Urothelium cell line (cell line): ENCODE data around the gene MRPS26.
A peak's percentile ranks its signal among the peaks of the same experiment; 100 is the strongest.
"Not testable (repeated sequence)": the region's sequence is repeated elsewhere in the genome, so short reads cannot be mapped to it uniquely, and the experiment has no call there.

Source experiments
- DNase-seq: peaks from one replicate; pipeline ENCODE4 v3.0.0; 2011; ENCODE audit warnings: low spot score, mixed read lengths
- FAIRE-seq: peaks from 2 replicates; lab custom pipeline; 2011; peaks lifted over from hg19 to GRCh38; lab: Jason Lieb, UNC

Gene MRPS26

GRCh38 chr20:3045816-3046676, at the start of gene MRPS26:
Gene MRPS26, plus strand, starts transcription at chr20:3046052. Its CDS starts 17 bp downstream, at chr20:3046069.
- DNase-seq, result peak; percentile 93

GRCh38 chr20:2998728-2999127, 47.1 kb upstream of the MRPS26 start:
- no peak for FAIRE-seq
- DNase-seq, result no peak

More at GRCh38 chr20:3045816-3046676, at the start of gene MRPS26:
- FAIRE-seq, result peak; percentile 66

DNA sequence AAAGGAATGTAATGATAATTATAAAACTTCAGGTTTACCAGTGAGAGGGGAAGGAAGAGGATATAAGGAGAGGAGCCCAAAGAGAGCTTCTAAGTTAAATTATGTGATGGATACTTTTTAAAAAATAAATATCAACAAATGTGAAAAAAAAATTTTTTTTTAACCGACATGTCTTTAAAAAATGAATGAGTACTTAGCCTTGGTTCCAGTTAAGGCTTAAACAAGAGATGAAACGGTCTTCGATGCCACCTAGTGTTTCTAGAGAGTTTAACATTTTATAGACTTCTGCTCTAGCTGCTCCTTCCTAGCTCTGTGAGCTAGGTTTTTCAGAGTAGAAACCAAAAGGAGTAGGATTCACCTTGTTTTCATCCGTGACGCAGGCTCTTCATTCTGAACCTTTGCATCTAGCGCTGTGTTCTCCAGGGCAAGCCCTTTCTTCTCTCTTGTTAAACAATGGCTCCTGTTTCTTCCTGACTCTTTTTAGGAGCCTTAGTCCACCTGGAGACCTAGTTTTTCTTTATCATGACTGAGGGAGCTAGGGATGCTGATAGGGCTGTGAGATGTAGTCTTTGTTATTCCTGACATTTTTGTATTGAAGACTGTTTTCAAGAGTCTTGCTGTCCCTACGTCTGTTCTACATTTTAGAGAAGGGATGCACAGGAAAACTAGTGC, 44.9 kb upstream of the MRPS26 start:
- peak; percentile 39 for DNase-seq
- FAIRE-seq, result no peak

GRCh38 chr20:3003416-3003815, 42.4 kb upstream of the MRPS26 start:
- FAIRE-seq, result no peak
- DNase-seq, result no peak

DNA sequence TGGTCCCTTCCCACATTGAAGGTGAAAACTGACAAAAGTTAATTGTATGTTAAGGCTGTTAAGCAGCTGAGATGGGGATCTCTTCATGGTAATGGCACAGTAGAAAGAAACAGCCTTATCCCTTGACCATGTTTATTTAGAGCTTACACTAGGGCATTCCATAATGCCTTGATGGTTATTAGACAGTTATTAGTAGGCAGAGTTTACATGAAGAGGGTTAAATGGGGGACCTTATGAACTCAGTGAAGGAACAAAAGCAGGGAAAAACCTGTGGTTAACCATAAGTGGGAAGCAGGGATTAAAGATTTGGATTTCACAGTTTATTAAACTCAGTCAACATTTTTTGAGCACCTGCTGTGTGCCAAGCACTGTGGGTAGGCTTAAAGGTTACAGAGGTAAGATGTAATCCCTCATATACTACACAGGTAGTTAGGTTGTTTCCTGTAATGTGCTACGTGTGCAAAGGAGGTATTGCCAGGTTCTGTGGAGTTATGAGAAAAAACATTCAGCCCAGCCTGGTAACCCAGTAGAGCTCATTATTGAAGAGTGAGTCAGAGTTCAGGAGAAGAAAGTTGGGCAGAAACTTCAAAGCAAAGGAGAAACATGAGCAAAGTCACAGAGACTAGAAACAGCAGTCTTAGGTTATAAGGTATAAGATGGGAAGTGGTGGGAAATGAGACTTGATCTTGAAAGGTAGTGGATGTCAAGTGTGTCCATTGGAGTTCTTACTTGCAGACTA, 34.7 kb upstream of the MRPS26 start:
- DNase-seq (peak; percentile 9), FAIRE-seq (no peak)

DNA sequence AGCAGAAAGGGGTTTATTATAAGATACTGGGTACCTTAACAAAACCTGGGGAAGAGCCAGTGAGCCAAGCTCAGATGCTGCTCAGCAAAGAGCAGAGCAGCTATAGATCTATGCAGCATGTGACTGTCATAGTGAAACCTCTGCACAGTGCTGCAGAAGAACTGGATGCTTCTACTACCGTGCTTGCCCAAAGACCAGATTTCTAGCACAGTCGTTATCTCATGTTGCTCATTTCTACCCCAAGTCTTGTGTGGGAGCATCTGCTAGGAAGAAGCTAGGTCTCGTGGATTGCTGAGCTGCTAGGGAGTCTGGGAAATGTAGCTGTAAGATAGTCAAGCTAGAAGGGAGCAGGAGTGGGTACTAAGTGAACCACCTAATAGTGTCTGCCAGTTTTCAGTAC, 34.1 kb upstream of the MRPS26 start:
- DNase-seq (no peak), FAIRE-seq (no peak)

DNA sequence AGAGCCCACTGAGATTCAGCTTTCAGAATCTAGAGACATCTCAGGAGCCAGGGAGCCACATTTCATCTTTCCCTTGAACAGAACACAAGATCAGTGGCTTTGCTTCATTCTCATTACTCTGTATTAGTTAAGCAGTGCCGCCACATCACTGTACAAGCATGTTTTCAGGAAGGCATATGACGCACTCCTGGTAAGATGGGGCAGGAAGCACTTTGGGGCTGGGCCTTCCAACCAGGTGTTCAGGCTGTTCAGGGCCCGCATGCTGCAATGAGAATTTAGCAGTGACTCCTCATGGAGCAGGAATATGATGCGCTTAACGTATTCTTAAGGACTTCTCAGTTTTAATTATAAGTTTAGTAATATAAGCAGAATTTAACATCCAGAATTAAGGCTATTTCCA, 32.1 kb upstream of the MRPS26 start:
- FAIRE-seq (no peak), DNase-seq (no peak)

DNA sequence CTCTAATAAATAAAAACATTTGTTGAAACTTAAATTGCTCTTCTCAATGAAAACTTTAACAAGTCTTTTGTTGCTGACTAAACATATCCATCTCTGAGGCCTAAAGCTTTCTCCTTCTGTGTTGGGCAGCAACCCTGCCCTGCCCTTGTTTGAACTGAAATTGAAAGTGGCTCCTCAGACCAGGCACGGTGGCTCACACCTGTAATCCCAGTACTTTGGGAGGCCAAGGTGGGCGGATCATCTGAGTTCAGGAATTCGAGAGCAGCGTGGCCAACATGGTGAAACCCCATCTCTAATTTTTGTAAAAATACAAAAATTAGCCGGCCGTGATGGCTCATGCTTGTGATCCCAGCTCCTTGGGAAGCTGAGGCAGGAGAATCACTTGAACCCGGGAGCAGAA, 31.7 kb upstream of the MRPS26 start:
- no peak for DNase-seq
- FAIRE-seq, result no peak

GRCh38 chr20:3014662-3015061, 31.2 kb upstream of the MRPS26 start:
- FAIRE-seq, result no peak

DNA sequence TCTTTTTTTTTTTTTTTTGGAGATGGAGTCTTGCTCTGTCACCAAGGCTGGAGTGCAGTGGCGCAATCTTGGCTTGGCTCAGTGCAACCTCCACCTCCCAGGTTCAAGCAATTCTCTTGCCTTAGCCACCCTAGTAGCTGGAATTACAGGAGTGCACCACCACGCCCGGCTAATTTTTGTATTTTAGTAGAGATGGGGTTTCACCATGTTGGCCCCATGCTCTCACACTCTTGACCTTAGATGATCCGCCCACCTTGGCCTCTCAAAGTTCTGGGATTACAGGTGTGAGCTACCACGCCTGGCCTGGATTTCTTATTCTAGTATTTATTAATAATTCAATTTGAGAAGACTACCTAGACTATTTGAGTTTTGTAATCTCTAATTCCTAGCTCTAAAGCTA, 30.6 kb upstream of the MRPS26 start:
- not testable (repeated sequence) for FAIRE-seq, DNase-seq

More at GRCh38 chr20:3014662-3015061, 31.2 kb upstream of the MRPS26 start:
- DNase-seq, result no peak

DNA sequence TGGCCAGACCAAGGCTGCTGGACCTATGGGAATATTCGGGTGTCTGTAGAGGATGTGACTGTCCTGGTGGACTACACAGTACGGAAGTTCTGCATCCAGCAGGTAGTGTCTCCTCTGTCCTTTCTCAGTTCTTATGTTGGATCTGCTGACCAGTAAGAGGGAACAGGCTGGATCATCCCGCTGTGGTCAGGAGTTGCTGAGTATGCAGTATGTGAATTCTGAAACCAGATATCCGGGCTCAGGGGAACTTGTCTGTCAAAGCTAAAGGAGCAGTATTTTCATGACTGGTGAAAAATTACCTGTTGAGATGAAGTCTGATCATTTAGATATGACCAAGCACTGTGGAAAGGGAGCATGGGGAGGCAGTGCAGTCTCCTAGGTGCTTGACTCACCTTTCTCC, 24.5 kb upstream of the MRPS26 start:
- FAIRE-seq (no peak), DNase-seq (no peak)

GRCh38 chr20:3021777-3022176, 24.1 kb upstream of the MRPS26 start:
- FAIRE-seq (no peak), DNase-seq (no peak)

DNA sequence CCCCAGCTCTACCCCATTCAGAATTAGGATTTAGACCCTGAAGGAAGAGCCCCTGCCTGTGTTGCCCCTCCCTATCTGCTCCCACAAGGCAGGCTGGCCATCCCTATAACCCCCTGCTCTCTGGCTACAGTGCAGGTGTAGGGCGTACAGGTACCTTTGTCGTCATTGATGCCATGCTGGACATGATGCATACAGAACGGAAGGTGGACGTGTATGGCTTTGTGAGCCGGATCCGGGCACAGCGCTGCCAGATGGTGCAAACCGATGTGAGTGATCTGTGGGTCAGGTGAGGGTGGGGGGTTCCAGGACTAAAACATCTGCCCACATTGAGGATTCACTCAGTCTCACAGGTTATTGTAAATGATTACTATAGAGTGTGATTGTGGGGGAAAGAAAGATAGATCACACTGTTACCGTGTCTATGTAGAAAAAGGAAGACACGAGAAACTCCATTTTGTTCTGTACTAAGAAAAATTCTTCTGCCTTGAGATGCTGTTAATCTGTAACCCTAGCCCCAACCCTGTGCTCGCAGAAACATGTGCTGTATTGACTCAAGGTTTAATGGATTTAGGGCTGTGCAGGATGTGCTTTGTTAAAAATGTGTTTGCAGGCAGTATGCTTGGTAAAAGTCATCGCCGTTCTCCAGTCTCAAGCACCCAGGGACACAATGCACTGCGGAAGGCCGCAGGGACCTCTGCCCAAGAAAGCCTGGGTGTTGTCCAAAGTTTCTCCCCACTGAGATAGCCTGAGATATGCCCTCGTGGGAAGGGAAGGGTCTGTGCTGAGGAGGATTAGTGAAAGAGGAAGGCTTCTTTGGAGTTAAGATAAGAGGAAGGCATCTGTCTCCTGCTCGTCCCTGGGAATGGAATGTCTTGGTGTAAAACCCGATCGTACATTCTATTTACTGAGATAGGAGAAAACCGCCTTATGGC, 23.0 kb upstream of the MRPS26 start:
- not testable (repeated sequence) for DNase-seq, FAIRE-seq

DNA sequence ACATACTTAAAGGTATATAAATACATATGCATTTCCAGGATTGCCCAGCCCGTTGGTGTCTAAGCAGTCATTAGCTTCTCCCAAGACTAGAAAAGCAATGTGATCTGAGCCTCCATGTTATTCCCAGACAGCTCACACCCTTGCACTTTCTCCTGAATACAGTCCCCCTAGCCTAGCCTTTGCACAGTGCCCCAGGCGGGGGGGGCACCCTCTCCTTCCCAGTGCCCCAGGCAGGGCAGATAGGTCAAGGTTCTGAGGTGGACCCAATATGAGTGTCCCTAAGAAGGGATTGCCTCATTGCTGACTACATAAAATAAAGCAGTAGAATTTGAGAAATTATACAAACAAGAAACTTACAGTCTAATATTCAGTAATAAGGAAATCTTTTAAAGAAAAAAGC, 17.9 kb upstream of the MRPS26 start:
- FAIRE-seq, result no peak

GRCh38 chr20:3031524-3032147, 14.2 kb upstream of the MRPS26 start:
- no peak for DNase-seq
- no peak for FAIRE-seq

More for the DNA sequence above, 17.9 kb upstream of the MRPS26 start:
- DNase-seq, result no peak

DNA sequence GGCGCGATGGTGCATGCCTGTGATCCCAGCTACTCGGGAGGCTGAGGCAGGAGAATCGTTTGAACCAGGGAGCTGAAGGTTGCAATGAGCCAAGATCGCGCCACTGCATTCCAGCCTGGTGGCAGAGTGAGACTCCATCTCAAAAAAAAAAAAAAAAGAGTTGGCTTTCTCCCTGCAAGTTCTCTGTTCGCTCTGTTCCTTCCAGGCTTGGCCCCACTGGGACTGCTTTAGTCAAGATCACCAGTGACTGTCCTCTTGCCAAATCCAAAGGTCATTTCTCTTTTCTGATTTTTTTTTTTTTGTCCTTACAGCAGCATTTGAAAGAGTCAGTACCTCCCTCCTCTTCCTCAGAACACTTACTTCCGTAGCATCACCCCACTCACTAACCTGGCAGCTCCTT, 13.2 kb upstream of the MRPS26 start:
- no peak for DNase-seq
- no peak for FAIRE-seq

DNA sequence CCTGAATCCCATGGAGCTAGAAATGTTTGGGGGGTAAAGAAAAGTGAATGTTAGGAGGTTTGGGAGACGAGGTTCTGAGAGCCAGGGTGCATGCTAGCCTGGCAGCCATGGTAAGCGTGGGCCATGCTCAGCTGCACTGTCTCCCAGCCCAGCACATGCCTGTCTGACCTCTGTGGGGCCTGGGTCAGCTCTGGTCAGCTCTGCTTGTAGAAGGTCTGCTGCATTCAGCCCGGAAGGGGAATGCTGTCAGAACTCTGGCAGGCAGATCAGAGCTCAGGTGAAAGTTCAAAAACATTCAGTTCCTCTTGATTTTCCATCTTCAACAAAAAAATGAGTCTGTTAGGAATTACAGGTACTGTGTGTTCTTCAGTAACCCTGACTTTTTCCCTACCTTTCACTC, 8.2 kb upstream of the MRPS26 start:
- FAIRE-seq (no peak), DNase-seq (no peak)

- DNase-seq (no peak), FAIRE-seq (no peak)
These were observed 7.4 kb upstream of the MRPS26 start for GRCh38 chr20:3038454-3038853.

- FAIRE-seq (no peak), DNase-seq (no peak)
These were observed 6.4 kb upstream of the MRPS26 start for GRCh38 chr20:3039426-3039825.

GRCh38 chr20:3040086-3040485, 5.8 kb upstream of the MRPS26 start:
- no peak for DNase-seq
- no peak for FAIRE-seq
